ENCODE measurements around the gene LMLN.

DNA sequence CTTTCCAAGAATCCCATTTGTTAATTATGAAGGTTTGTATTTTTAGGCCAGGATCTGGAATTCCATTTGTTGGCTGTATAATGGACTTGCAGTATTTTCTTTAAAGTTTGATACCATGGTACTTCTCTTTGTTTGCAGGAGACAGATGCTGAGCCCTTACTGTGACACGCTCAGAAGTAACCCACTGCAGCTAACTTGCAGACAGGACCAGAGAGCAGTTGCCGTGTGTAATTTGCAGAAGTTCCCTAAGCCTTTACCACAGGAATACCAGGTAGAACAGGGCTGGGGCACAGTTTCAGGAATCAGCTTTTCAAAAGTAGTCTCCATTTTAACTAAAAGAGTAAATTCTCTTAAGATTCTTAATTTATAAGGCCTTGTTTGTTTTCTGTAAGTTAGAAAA is 59.1 kb downstream of the LMLN start:
- no peak for TF ChIP-seq ZNF207 (IDR thresholded peaks at IDR 0.05; ENCODE audit: borderline replicate concordance)
- TF ChIP-seq CTCF (CRISPR knock-in tag; IDR thresholded peaks at IDR 0.05): no peak
- no peak for TF ChIP-seq EZH2 (conservative IDR thresholded peaks at IDR 0.05; ENCODE audit: low read depth, low read length)
- no peak for TF ChIP-seq POLR2A (IDR thresholded peaks at IDR 0.05; ENCODE audit: insufficient read depth in 1 of 2, low read depth in 2 of 2, low read length in 2 of 2)
- no peak for TF ChIP-seq ZNF75D (CRISPR knock-in tag; IDR thresholded peaks at IDR 0.05; ENCODE audit: borderline replicate concordance)
- no peak for TF ChIP-seq TAF1 (CRISPR knock-in tag; IDR thresholded peaks at IDR 0.05)
- TF ChIP-seq, protein P1, sequence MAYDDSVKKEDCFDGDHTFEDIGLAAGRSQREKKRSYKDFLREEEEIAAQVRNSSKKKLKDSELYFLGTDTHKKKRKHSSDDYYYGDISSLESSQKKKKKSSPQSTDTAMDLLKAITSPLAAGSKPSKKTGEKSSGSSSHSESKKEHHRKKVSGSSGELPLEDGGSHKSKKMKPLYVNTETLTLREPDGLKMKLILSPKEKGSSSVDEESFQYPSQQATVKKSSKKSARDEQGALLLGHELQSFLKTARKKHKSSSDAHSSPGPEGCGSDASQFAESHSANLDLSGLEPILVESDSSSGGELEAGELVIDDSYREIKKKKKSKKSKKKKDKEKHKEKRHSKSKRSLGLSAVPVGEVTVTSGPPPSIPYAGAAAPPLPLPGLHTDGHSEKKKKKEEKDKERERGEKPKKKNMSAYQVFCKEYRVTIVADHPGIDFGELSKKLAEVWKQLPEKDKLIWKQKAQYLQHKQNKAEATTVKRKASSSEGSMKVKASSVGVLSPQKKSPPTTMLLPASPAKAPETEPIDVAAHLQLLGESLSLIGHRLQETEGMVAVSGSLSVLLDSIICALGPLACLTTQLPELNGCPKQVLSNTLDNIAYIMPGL (CRISPR knock-in tag; IDR thresholded peaks at IDR 0.05; ENCODE audit: borderline replicate concordance in 1 of 2, low read depth in 1 of 2): no peak
- TF ChIP-seq SMC3 (IDR thresholded peaks at IDR 0.05; ENCODE audit: low read length): no peak
- no peak for TF ChIP-seq HBP1 (CRISPR knock-in tag; IDR thresholded peaks at IDR 0.05; ENCODE audit: low read depth)

Data from HepG2 (cell line).